HTERT RPE-1 (cell line): Measurements from ENCODE around the gene NECTIN1.

Source experiments
- in situ Hi-C: fragments of 300-500 bp; cut with MboI; formaldehyde crosslinking; loops from 4 replicates; pipeline ENCODE4 v1.14.3; 2020; ENCODE audit warnings: low sequenced_read_pairs

NECTIN1 gene

GRCh38 chr11:119755356-119756071 is 26.5 kb upstream of the NECTIN1 start:
- in situ Hi-C loops, result no loop called here

GRCh38 chr11:119754656-119755355 is 25.8 kb upstream of the NECTIN1 start:
- in situ Hi-C loops, result no loop called here

- in situ Hi-C loops, result no loop called here
These were observed 25.2 kb upstream of the NECTIN1 start for GRCh38 chr11:119754199-119754598.

- in situ Hi-C loops, result no loop called here
These were observed 23.9 kb upstream of the NECTIN1 start for GRCh38 chr11:119752946-119753345.

- in situ Hi-C loops, result no loop called here
These were observed 23.4 kb upstream of the NECTIN1 start for GRCh38 chr11:119752345-119752871.

- in situ Hi-C loops, result no loop called here
These were observed 21.1 kb upstream of the NECTIN1 start for GRCh38 chr11:119750056-119750455.

- in situ Hi-C loops, result no loop called here
These were observed 20.1 kb upstream of the NECTIN1 start for GRCh38 chr11:119749006-119749565.

- in situ Hi-C loops, result no loop called here
These were observed 19.1 kb upstream of the NECTIN1 start for GRCh38 chr11:119747868-119748660.

- in situ Hi-C loops, result no loop called here
These were observed 17.0 kb upstream of the NECTIN1 start for GRCh38 chr11:119745776-119746535.

GRCh38 chr11:119745112-119745511 is 16.1 kb upstream of the NECTIN1 start:
- in situ Hi-C loops, result no loop called here

GRCh38 chr11:119744577-119744976 is 15.6 kb upstream of the NECTIN1 start:
- in situ Hi-C loops, result no loop called here

GRCh38 chr11:119743006-119743405 is 14.0 kb upstream of the NECTIN1 start:
- in situ Hi-C loops, result no loop called here

- in situ Hi-C loops, result no loop called here
These were observed 13.4 kb upstream of the NECTIN1 start for GRCh38 chr11:119742263-119742861.

- in situ Hi-C loops, result no loop called here
These were observed 12.6 kb upstream of the NECTIN1 start for GRCh38 chr11:119741369-119742262.

GRCh38 chr11:119739975-119740374 is 11.0 kb upstream of the NECTIN1 start:
- in situ Hi-C loops, result no loop called here

- in situ Hi-C loops, result no loop called here
These were observed 10.2 kb upstream of the NECTIN1 start for GRCh38 chr11:119739021-119739703.

- in situ Hi-C loops, result no loop called here
These were observed 9.0 kb upstream of the NECTIN1 start for GRCh38 chr11:119738059-119738439.

GRCh38 chr11:119737366-119738058 is 8.5 kb upstream of the NECTIN1 start:
- in situ Hi-C loops, result no loop called here
